H9 (cell line): ENCODE results near the gene NEUROG1. TPM values are rescaled to one million over a fixed set of nuclear protein-coding genes. Genes with fewer than 3 reads are reported as not detected.
"Not testable (repeated sequence)": the region's sequence is repeated elsewhere in the genome, so short reads cannot be mapped to it uniquely, and the experiment has no call there.

Experiments
- DNase-seq: peaks from one replicate; pipeline ENCODE4 v3.0.0-alpha.2; 2017
- H2AFZ ChIP-seq: one replicate; pipeline ENCODE4 v1.6.1; 2013; ENCODE audit warnings: mild to moderate bottlenecking, low read length, control low read depth, moderate library complexity
- H2AK5ac ChIP-seq: 2 replicates; pipeline ENCODE4 v1.6.1; 2013; ENCODE audit warnings: low read length, control low read depth, mixed read lengths; ENCODE audit not compliant: insufficient read length
- H2BK120ac ChIP-seq: one replicate; pipeline ENCODE4 v1.6.1; 2013; ENCODE audit warnings: low read depth, mild to moderate bottlenecking, low read length, control low read depth, inconsistent platforms; ENCODE audit not compliant: poor library complexity, severe bottlenecking
- H2BK12ac ChIP-seq: 2 replicates; pipeline ENCODE4 v1.6.1; 2013; ENCODE audit warnings: low read length, control low read depth, mixed read lengths, low read depth; ENCODE audit not compliant: insufficient read length
- H2BK15ac ChIP-seq: 2 replicates; pipeline ENCODE4 v1.6.1; 2013; ENCODE audit warnings: low read depth, low read length, control low read depth
- H2BK20ac ChIP-seq: one replicate; pipeline ENCODE4 v1.6.1; 2013; ENCODE audit warnings: low read depth, mild to moderate bottlenecking, low read length, control low read depth, inconsistent platforms; ENCODE audit not compliant: poor library complexity, severe bottlenecking
- H2BK5ac ChIP-seq: 2 replicates; pipeline ENCODE4 v1.6.1; 2013; ENCODE audit warnings: low read length, control low read depth, mixed read lengths; ENCODE audit not compliant: insufficient read length
- H3K14ac ChIP-seq: 2 replicates; pipeline ENCODE4 v1.6.1; 2013; ENCODE audit warnings: low read length, control low read depth; ENCODE audit not compliant: insufficient read depth
- H3K18ac ChIP-seq: 2 replicates; pipeline ENCODE4 v1.6.1; 2013; ENCODE audit warnings: low read depth, mild to moderate bottlenecking, mixed read lengths, low read length, control low read depth; ENCODE audit not compliant: insufficient read length
- H3K23ac ChIP-seq: 2 replicates; pipeline ENCODE4 v1.6.1; 2013; ENCODE audit warnings: low read length, control low read depth, mixed read lengths, low read depth; ENCODE audit not compliant: insufficient read length
- H3K23me2 ChIP-seq: 2 replicates; pipeline ENCODE4 v1.6.1; 2013; ENCODE audit warnings: low read depth, mild to moderate bottlenecking, mixed read lengths, low read length, control low read depth; ENCODE audit not compliant: insufficient read length, poor library complexity, severe bottlenecking
- H3K27ac ChIP-seq: 2 replicates; pipeline ENCODE4 v1.5.1; 2013; ENCODE audit warnings: low read length, control low read depth, mixed read lengths, low read depth; ENCODE audit not compliant: insufficient read length
- H3K27me3 ChIP-seq: 2 replicates; pipeline ENCODE4 v1.6.1; 2013; ENCODE audit warnings: low read length, control low read depth, inconsistent platforms; ENCODE audit not compliant: insufficient read depth
- H3K4ac ChIP-seq: 2 replicates; pipeline ENCODE4 v1.6.1; 2013; ENCODE audit warnings: low read depth, mild to moderate bottlenecking, control low read depth, inconsistent platforms, low read length, moderate library complexity
- H3K4me1 ChIP-seq: 2 replicates; pipeline ENCODE4 v1.6.1; 2013; ENCODE audit warnings: low read length, control low read depth, inconsistent platforms; ENCODE audit not compliant: insufficient read depth
- H3K4me2 ChIP-seq: 2 replicates; pipeline ENCODE4 v1.6.1; 2013; ENCODE audit warnings: low read length, control low read depth, mixed read lengths; ENCODE audit not compliant: insufficient read length, insufficient read depth
- H3K56ac ChIP-seq: 2 replicates; pipeline ENCODE4 v1.6.1; 2013; ENCODE audit warnings: low read depth, mild to moderate bottlenecking, mixed read lengths, low read length, control low read depth; ENCODE audit not compliant: insufficient read length
- H3K79me1 ChIP-seq: 2 replicates; pipeline ENCODE4 v1.6.1; 2013; ENCODE audit warnings: low read depth, mild to moderate bottlenecking, moderate library complexity, low read length, control low read depth, inconsistent platforms; ENCODE audit not compliant: insufficient read depth, poor library complexity, severe bottlenecking
- H3K79me2 ChIP-seq: 2 replicates; pipeline ENCODE4 v1.6.1; 2013; ENCODE audit warnings: low read length, control low read depth, inconsistent platforms; ENCODE audit not compliant: insufficient read depth
- H3K9ac ChIP-seq: 2 replicates; pipeline ENCODE4 v1.6.1; 2013; ENCODE audit warnings: low read length, control low read depth, mixed read lengths; ENCODE audit not compliant: insufficient read length; ENCODE audit errors: extremely low read depth
- H3K9me3 ChIP-seq: one replicate; pipeline ENCODE4 v1.6.1; 2013; ENCODE audit warnings: low read depth, low read length, inconsistent platforms; ENCODE audit not compliant: control insufficient read depth
- H3T11ph ChIP-seq: one replicate; pipeline ENCODE4 v1.6.1; 2013; ENCODE audit warnings: mild to moderate bottlenecking, low read length, control low read depth, inconsistent platforms
- H4K20me1 ChIP-seq: one replicate; pipeline ENCODE4 v1.6.1; 2013; ENCODE audit not compliant: control insufficient read depth, insufficient read length, insufficient read depth
- H4K5ac ChIP-seq: 2 replicates; pipeline ENCODE4 v1.6.1; 2013; ENCODE audit warnings: low read depth, mild to moderate bottlenecking, mixed read lengths, low read length, control low read depth; ENCODE audit not compliant: insufficient read length
- H4K8ac ChIP-seq: replicated peaks from 2 replicates; pipeline ENCODE4 v1.6.1; 2013; ENCODE audit warnings: low read length, control low read depth, mixed read lengths, low read depth; ENCODE audit not compliant: insufficient read length
- H4K91ac ChIP-seq: 2 replicates; pipeline ENCODE4 v1.6.1; 2013; ENCODE audit warnings: low read depth, mild to moderate bottlenecking, moderate library complexity, mixed read lengths, low read length, control low read depth; ENCODE audit not compliant: insufficient read length
- H3K27ac Mint-ChIP-seq, 3 experiments: 2 replicates in 2 of 3; 3 replicates in 1 of 3; pipeline ENCODE4 v1.8.0; 2020 to 2021; ENCODE audit warnings: mixed read lengths in 3 of 3, mild to moderate bottlenecking in 1 of 3, moderate library complexity in 1 of 3
- H3K27me3 Mint-ChIP-seq: 2 replicates; pipeline ENCODE4 v1.8.0; 2021; ENCODE audit warnings: low read depth, mild to moderate bottlenecking, moderate library complexity, mixed read lengths
- H3K36me3 Mint-ChIP-seq, 3 experiments: 2 replicates in 2 of 3; 3 replicates in 1 of 3; pipeline ENCODE4 v1.8.0; 2020 to 2021; ENCODE audit warnings: low read depth in 3 of 3, mixed read lengths in 3 of 3; ENCODE audit not compliant: insufficient read depth in 1 of 3
- H3K4me1 Mint-ChIP-seq, 2 experiments: 2 replicates each; pipeline ENCODE4 v1.8.0; 2020; ENCODE audit warnings: mixed read lengths in 2 of 2
- H3K4me3 Mint-ChIP-seq, 2 experiments: 2 replicates in 1 of 2; 3 replicates in 1 of 2; pipeline ENCODE4 v1.8.0; 2020 to 2021; ENCODE audit warnings: mild to moderate bottlenecking in 2 of 2, mixed read lengths in 2 of 2, moderate library complexity in 1 of 2
- H3K9me3 Mint-ChIP-seq, 2 experiments: 2 replicates in 1 of 2; 3 replicates in 1 of 2; pipeline ENCODE4 v1.8.0; 2020; ENCODE audit warnings: mild to moderate bottlenecking in 2 of 2, mixed read lengths in 2 of 2, moderate library complexity in 1 of 2
- WGBS: extraction: QIAGEN DNeasy Blood & Tissue Kit; methylation state at CpG from one replicate; pipeline ENCODE4 v1.1.7; 2013; ENCODE audit warnings: missing lambda C conversion rate, low lambda C conversion rate, mixed read lengths; ENCODE audit not compliant: insufficient read length; ENCODE audit errors: extremely low coverage; 5-methylcytosine and 5-hydroxymethylcytosine counted together
- total RNA-seq: library from RNA; stranded (reverse); gene quantifications from 2 replicates; pipeline ENCODE4 v1.2.1, GENCODE V29; 2021
- TF ChIP-seq, protein P1 (sequence below): fragments of 200-600 bp; sonication (generic); conservative IDR thresholded peaks from 3 replicates; pipeline ENCODE4 v1.8.0; 2021; ENCODE audit warnings: antibody characterized with exemption, mild to moderate bottlenecking

NEUROG1 gene
- total RNA-seq, 1 experiment from 2014 or later, result not detected

DNA sequence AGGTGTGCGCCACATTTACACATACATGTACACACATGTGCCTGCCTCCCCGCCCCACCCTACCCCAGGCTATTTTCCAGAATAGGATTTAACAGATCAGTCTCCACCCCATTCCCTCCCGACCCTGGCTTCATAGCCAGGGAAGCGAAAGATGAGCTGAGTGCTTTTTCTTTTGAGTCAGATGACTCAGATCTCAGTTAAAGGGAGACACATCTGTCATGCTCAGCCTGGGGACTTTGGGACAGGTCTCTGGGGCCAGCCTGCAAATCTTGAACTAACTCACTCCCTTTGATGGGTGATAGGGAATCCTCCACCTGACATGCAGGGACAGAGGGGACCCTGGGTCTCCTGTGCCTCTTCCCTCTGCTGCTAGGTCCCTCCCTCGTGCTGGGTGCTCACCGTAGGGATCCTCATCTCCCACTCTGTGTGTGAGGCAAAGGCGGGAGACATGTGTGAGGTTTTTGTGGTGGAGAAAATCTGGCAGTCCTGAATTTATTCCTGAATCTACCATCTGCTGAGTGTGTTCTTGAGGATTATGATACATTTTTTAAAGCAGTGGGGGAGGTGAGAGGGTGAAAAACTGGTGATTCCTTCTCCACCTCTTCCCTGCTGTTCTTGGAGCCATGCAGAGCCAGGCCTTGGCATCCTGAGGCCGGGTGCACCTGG, 37.7 kb downstream of the NEUROG1 start:
- no peak overlapping the region for H2BK12ac ChIP-seq
- TF ChIP-seq, protein P1, sequence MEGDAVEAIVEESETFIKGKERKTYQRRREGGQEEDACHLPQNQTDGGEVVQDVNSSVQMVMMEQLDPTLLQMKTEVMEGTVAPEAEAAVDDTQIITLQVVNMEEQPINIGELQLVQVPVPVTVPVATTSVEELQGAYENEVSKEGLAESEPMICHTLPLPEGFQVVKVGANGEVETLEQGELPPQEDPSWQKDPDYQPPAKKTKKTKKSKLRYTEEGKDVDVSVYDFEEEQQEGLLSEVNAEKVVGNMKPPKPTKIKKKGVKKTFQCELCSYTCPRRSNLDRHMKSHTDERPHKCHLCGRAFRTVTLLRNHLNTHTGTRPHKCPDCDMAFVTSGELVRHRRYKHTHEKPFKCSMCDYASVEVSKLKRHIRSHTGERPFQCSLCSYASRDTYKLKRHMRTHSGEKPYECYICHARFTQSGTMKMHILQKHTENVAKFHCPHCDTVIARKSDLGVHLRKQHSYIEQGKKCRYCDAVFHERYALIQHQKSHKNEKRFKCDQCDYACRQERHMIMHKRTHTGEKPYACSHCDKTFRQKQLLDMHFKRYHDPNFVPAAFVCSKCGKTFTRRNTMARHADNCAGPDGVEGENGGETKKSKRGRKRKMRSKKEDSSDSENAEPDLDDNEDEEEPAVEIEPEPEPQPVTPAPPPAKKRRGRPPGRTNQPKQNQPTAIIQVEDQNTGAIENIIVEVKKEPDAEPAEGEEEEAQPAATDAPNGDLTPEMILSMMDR, result no peak
- H4K20me1 ChIP-seq, result no peaks in the 10 kb centered on the region
- H3K9ac ChIP-seq, result no peak overlapping the region
- H3K27me3 ChIP-seq, result peaks cover 33% of the 10 kb centered on the region
- no peak overlapping the region for H2BK5ac ChIP-seq
- no peak overlapping the region for H2AFZ ChIP-seq
- no peak overlapping the region for H3K4me2 ChIP-seq
- peaks cover 8 to 23% of the 10 kb centered on the region in 2 experiments for H3K4me1 Mint-ChIP-seq
- no CpG with 5 or more reads among the region's 8 CpGs for WGBS
- H3K36me3 Mint-ChIP-seq, result no peaks in the 10 kb centered on the region
- H3K18ac ChIP-seq, result no peak overlapping the region
- no peak overlapping the region for H4K5ac ChIP-seq
- no peaks in the 10 kb centered on the region for H3K4me1 ChIP-seq
- no peak overlapping the region for H3T11ph ChIP-seq
- H3K23ac ChIP-seq, result no peak overlapping the region
- H2AK5ac ChIP-seq, result no peak overlapping the region
- H3K23me2 ChIP-seq, result no peaks in the 10 kb centered on the region
- H2BK15ac ChIP-seq, result no peak overlapping the region
- H3K14ac ChIP-seq, result no peak overlapping the region; the same call in 1 of the 2 replicates
- H3K27me3 Mint-ChIP-seq, result peaks cover 28% of the 10 kb centered on the region
- DNase-seq, result no peak
- no peaks in the 10 kb centered on the region for H3K79me2 ChIP-seq
- no peak overlapping the region for H2BK120ac ChIP-seq
- no peak overlapping the region; a peak in 1 of 5 replicates for H3K4me3 Mint-ChIP-seq
- no peak overlapping the region for H4K91ac ChIP-seq
- no peaks in the 10 kb centered on the region for H3K79me1 ChIP-seq
- H2BK20ac ChIP-seq, result no peak overlapping the region
- H3K9me3 Mint-ChIP-seq, result peaks cover 0 to 11% of the 10 kb centered on the region in 2 experiments; a peak in 2 of 5 replicates
- H3K4ac ChIP-seq, result no peak overlapping the region
- H4K8ac ChIP-seq, result no peak overlapping the region
- no peak overlapping the region for H3K27ac Mint-ChIP-seq
- no peak overlapping the region for H3K56ac ChIP-seq
- H3K27ac ChIP-seq, result no peak overlapping the region
- no peaks in the 10 kb centered on the region for H3K9me3 ChIP-seq

DNA sequence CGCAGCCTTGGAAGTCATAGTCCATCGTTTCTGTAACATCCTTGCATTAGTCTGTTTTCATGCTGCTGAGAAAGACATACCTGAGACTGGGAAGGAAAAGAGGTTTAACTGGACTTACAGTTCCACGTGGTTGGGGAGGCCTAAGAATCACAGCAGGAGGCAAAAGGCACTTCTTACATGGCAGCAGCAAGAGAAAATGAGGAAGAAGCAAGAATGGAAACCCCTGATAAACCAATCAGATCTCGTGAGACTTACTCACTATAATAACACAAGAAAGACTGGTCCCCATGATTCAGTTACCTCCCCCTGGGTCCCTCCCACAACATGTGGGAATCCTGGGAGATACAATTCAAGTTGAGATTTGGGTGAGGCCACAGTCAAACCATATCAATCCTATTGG, 40.2 kb downstream of the NEUROG1 start:
- H4K20me1 ChIP-seq, result not testable (repeated sequence)

More for the DNA sequence above, 40.2 kb downstream of the NEUROG1 start:
- not testable (repeated sequence) for H4K8ac ChIP-seq, H3K79me1 ChIP-seq, H3K56ac ChIP-seq, H3K9ac ChIP-seq, H2BK120ac ChIP-seq, H2BK12ac ChIP-seq, H2BK5ac ChIP-seq, H3K4me3 Mint-ChIP-seq, H2AK5ac ChIP-seq, H2AFZ ChIP-seq, H3K23ac ChIP-seq, H4K5ac ChIP-seq, H3K4ac ChIP-seq, H2BK15ac ChIP-seq, H3K4me2 ChIP-seq, H3K9me3 ChIP-seq, H4K91ac ChIP-seq, H3K18ac ChIP-seq, H3T11ph ChIP-seq, H3K23me2 ChIP-seq, H2BK20ac ChIP-seq, H3K27ac ChIP-seq, H3K79me2 ChIP-seq, H3K27ac Mint-ChIP-seq, H3K36me3 Mint-ChIP-seq, H3K4me1 ChIP-seq, DNase-seq, H3K27me3 Mint-ChIP-seq, H3K14ac ChIP-seq
- peaks cover 22 to 42% of the 10 kb centered on the region in 2 experiments for H3K4me1 Mint-ChIP-seq
- H3K9me3 Mint-ChIP-seq, result peaks cover 0 to 11% of the 10 kb centered on the region in 2 experiments; a peak in 2 of 5 replicates
- WGBS, result no CpG with 5 or more reads among the region's 4 CpGs
- peaks cover 54% of the 10 kb centered on the region for H3K27me3 ChIP-seq
